SW480 (cell line): ENCODE results near the gene OTUD5.
"Not testable (repeated sequence)": the region's sequence is repeated elsewhere in the genome, so short reads cannot be mapped to it uniquely, and the experiment has no call there.

Source experiments
- DNase-seq: peaks from one replicate; pipeline ENCODE4 v3.0.0-alpha.2; 2016; ENCODE audit warnings: low spot score

The OTUD5 gene

GRCh38 chrX:48957477-48957826, at the start of gene OTUD5:
Gene OTUD5 (minus strand): TSS chrX:48957607. CDS start chrX:48957570, 37 bp downstream.
- no peak for DNase-seq

GRCh38 chrX:49003696-49004095, 46.3 kb upstream of the OTUD5 start:
- peak; percentile 17 for DNase-seq

- peak; percentile 85 for DNase-seq
Observed at GRCh38 chrX:49002091-49002935, 44.9 kb upstream of the OTUD5 start, which contains the start of gene GRIPAP1. Gene GRIPAP1 (minus strand): TSS chrX:49002264. CDS start chrX:49002229, 35 bp downstream.

GRCh38 chrX:49001521-49002090, 44.2 kb upstream of the OTUD5 start:
- DNase-seq = peak; percentile 15

GRCh38 chrX:49000636-49001035, 43.2 kb upstream of the OTUD5 start:
- DNase-seq = no peak

- DNase-seq = no peak
Observed at GRCh38 chrX:48999030-48999429, 41.6 kb upstream of the OTUD5 start.

GRCh38 chrX:48998391-48998790, 41.0 kb upstream of the OTUD5 start:
- no peak for DNase-seq

GRCh38 chrX:48997865-48998264, 40.5 kb upstream of the OTUD5 start:
- DNase-seq = no peak

GRCh38 chrX:48997455-48997854, 40.0 kb upstream of the OTUD5 start:
- no peak for DNase-seq

GRCh38 chrX:48996969-48997368, 39.6 kb upstream of the OTUD5 start:
- no peak for DNase-seq

GRCh38 chrX:48992341-48992740, 34.9 kb upstream of the OTUD5 start:
- DNase-seq = no peak

GRCh38 chrX:48989483-48989882, 32.1 kb upstream of the OTUD5 start:
- no peak for DNase-seq

GRCh38 chrX:48983896-48984295, 26.5 kb upstream of the OTUD5 start:
- DNase-seq = no peak

- DNase-seq = no peak
Observed at GRCh38 chrX:48983081-48983480, 25.7 kb upstream of the OTUD5 start.

GRCh38 chrX:48981178-48981577, 23.8 kb upstream of the OTUD5 start:
- no peak for DNase-seq

- not testable (repeated sequence) for DNase-seq
Observed at GRCh38 chrX:48980341-48980740, 22.9 kb upstream of the OTUD5 start.

GRCh38 chrX:48978226-48978625, 20.8 kb upstream of the OTUD5 start:
- DNase-seq = no peak

- DNase-seq = no peak
Observed at GRCh38 chrX:48976086-48976485, 18.7 kb upstream of the OTUD5 start.

GRCh38 chrX:48975541-48975940, 18.1 kb upstream of the OTUD5 start:
- DNase-seq = no peak

- DNase-seq = no peak
Observed at GRCh38 chrX:48975041-48975440, 17.6 kb upstream of the OTUD5 start.

GRCh38 chrX:48974574-48974973, 17.2 kb upstream of the OTUD5 start:
- no peak for DNase-seq

- DNase-seq = no peak
Observed at GRCh38 chrX:48974033-48974432, 16.6 kb upstream of the OTUD5 start.
